Measurements from ENCODE around the gene DCDC2B. TPM values are rescaled to one million over a fixed set of nuclear protein-coding genes. Genes with fewer than 3 reads are reported as not detected.
A peak's percentile ranks its signal among the peaks of the same experiment; 100 is the strongest.

The DCDC2B gene
- total and polyA plus RNA-seq, 7 donors: 0.04 TPM; not detected in 6

DNA sequence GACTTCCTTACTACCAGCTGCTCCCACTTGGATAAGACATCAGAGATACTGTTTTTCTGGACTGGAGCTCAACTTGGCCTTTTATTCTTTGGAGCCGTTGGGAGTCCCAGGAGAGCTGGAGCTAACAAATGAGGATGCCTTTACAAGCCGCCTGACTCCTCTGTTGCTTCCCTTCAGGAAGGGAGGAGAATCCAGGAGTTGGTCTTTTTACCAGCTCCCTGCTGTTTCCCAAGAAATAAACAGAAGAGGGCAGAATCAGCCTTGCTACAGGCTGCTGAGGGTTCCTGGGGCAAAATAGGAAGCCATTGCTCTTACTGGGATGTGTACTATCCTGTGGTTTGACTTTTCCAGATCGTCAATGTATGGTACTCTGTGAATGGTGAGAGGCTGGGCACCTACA is 14.8 kb downstream of the DCDC2B start:
- Histone ChIP-seq H3K4me3 (peak overlapping the region in 1 of 4 donors; percentile 70), H3K4me1 (peaks cover 0 to 32% (median 26%) of the 10 kb centered on the region in 4 donors), H3K27ac (peak overlapping the region in 3 of 4 donors; percentile 31 to 90 (median 88)), H3K27me3 (no peaks in the 10 kb centered on the region), H3K36me3 (peaks cover 22 to 58% (median 27%) of the 10 kb centered on the region in 4 donors), H3K9me3 (no peaks in the 10 kb centered on the region)
- no peak for DNase-seq
- TF ChIP-seq, protein P1, sequence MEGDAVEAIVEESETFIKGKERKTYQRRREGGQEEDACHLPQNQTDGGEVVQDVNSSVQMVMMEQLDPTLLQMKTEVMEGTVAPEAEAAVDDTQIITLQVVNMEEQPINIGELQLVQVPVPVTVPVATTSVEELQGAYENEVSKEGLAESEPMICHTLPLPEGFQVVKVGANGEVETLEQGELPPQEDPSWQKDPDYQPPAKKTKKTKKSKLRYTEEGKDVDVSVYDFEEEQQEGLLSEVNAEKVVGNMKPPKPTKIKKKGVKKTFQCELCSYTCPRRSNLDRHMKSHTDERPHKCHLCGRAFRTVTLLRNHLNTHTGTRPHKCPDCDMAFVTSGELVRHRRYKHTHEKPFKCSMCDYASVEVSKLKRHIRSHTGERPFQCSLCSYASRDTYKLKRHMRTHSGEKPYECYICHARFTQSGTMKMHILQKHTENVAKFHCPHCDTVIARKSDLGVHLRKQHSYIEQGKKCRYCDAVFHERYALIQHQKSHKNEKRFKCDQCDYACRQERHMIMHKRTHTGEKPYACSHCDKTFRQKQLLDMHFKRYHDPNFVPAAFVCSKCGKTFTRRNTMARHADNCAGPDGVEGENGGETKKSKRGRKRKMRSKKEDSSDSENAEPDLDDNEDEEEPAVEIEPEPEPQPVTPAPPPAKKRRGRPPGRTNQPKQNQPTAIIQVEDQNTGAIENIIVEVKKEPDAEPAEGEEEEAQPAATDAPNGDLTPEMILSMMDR (IDR thresholded peaks at IDR 0.05): no peak
- TF ChIP-seq POLR2AphosphoS5 (IDR thresholded peaks at IDR 0.05): no peak
- no peak for TF ChIP-seq POLR2A (IDR thresholded peaks at IDR 0.05)
- no peak for TF ChIP-seq EP300 (IDR thresholded peaks at IDR 0.05)
- intact Hi-C loops (cut with DNase I): loop anchor here (5.0 kb wide), 1 partner anchor 129 kb away; no protein-coding TSS in a partner anchor
- 86 to 90% methylated on average over 3 of the region's 3 CpGs for WGBS, 2 donors

DNA sequence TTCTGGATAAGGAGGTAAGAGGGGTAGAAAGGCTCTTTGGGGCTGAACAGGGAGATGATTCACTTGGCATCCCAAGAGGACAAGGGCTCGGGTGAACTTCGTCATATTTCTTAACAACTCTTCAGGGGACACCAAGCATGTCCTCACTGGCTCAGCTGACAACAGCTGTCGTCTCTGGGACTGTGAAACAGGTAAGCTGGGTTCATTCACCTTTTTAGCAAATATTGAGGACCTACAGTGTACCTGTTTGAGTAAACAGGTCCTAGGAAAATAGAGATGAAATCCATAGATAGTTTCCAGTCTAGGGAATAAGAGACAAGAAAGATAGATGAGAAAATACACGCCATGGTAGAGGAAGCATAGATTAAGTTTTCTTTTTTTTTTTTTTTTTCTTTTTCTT is 15.4 kb downstream of the DCDC2B start:
- 90 to 96% methylated on average over 4 of the region's 4 CpGs for WGBS, 2 donors
- intact Hi-C loops (cut with DNase I): loop anchor here (5.0 kb wide), 1 partner anchor 128 kb away; no protein-coding TSS in a partner anchor
- TF ChIP-seq EP300 (IDR thresholded peaks at IDR 0.05) (no peak), POLR2A (IDR thresholded peaks at IDR 0.05) (no peak), POLR2AphosphoS5 (IDR thresholded peaks at IDR 0.05) (no peak)
- TF ChIP-seq, protein P1 (IDR thresholded peaks at IDR 0.05): no peak

DNA sequence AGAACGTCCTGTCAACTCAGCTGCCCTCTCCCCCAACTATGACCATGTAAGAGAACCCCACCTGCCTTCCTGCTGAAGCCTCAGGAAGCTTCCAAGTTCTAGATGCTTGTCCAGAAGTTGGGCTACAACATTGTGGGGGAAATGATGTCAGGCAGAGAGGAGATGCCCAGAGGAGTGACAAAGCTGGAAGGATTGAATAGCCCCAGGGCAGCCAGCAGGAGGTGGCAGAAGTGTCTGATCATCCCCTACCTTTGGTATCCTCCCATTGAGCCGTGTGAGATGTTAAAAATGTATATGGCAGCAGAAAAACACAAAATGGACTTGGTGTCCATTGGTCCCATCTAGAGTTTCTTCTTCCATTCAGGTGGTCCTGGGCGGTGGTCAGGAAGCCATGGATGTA is 19.9 kb downstream of the DCDC2B start:
- TF ChIP-seq EP300 (IDR thresholded peaks at IDR 0.05) (no peak), POLR2AphosphoS5 (IDR thresholded peaks at IDR 0.05) (no peak), POLR2A (IDR thresholded peaks at IDR 0.05) (no peak)
- TF ChIP-seq, protein P1 (IDR thresholded peaks at IDR 0.05): no peak
- no peaks in the 10 kb centered on the region for H3K27me3 ChIP-seq
- DNase-seq: no peak
- no peak overlapping the region for H3K4me3 ChIP-seq
- H3K27ac ChIP-seq: no peak overlapping the region
- peaks cover 0 to 7% (median 5%) of the 10 kb centered on the region in 4 donors for H3K4me1 ChIP-seq
- 85 to 90% methylated on average over 3 of the region's 3 CpGs for WGBS, 2 donors
- H3K36me3 ChIP-seq: peaks cover 34 to 88% (median 50%) of the 10 kb centered on the region in 4 donors
- H3K9me3 ChIP-seq: no peaks in the 10 kb centered on the region
- intact Hi-C loops (cut with DNase I): no loop called here

More for the DNA sequence above, 15.4 kb downstream of the DCDC2B start:
- Histone ChIP-seq H3K36me3 (peaks cover 28 to 61% (median 32%) of the 10 kb centered on the region in 4 donors), H3K4me1 (peaks cover 0 to 32% (median 26%) of the 10 kb centered on the region in 4 donors), H3K4me3 (no peak overlapping the region), H3K27me3 (no peaks in the 10 kb centered on the region), H3K27ac (peak overlapping the region in 1 of 4 donors; percentile 90), H3K9me3 (no peaks in the 10 kb centered on the region)
- DNase-seq: no peak

DNA sequence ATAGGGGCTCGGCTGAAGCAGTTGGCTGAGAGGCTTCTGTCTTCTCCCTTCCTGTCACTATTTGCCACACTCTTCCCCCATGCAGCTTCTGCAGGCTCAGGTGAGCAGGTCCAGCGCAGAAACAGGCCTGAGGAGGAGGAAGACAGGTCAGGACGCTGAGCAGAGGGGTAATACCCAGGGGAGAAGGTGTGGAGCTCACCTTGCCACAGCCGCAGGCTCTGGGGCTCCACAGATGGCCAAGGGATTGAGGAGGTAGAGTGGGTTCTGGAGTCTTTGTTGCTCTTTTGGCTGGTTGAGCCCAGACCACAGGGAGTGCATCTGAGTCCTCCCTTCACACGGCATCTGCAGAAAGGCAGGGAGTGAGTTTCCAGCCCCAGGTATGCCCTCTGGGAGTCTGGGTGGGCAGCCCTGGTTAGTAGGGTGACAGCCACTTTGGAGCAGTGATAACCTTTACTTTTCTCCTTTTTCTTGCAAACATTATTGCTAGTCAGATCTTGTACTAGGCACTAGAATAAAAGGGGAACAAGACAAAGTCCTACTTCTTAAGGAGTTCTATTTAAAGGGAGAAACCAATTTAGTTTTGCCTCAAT is 23.0 kb downstream of the DCDC2B start:
- Histone ChIP-seq H3K9me3 (no peaks in the 10 kb centered on the region), H3K27me3 (no peaks in the 10 kb centered on the region), H3K4me3 (no peak overlapping the region), H3K36me3 (peaks cover 23 to 62% (median 34%) of the 10 kb centered on the region in 4 donors), H3K4me1 (no peaks in the 10 kb centered on the region), H3K27ac (no peak overlapping the region)
- WGBS, 2 donors: 85 to 91% methylated on average over 5 of the region's 5 CpGs
- no peak for DNase-seq
- no peak for TF ChIP-seq POLR2A (IDR thresholded peaks at IDR 0.05)
- TF ChIP-seq EP300 (IDR thresholded peaks at IDR 0.05): no peak
- TF ChIP-seq POLR2AphosphoS5 (IDR thresholded peaks at IDR 0.05): no peak
- TF ChIP-seq, protein P1 (IDR thresholded peaks at IDR 0.05): no peak
- intact Hi-C loops (cut with DNase I): no loop called here

Data from sigmoid colon (tissue), 7 donors.